Pancreas (tissue), 10 donors: ENCODE results near the gene UCN3. TPM values are rescaled to one million over a fixed set of nuclear protein-coding genes. Genes with fewer than 3 reads are reported as not detected.

Experiments
- ATAC-seq, 4 donors: fragments of 200-7000 bp; cut with Tn5 transposase; one replicate each; pipeline versions ENCODE4 v1.8.0 to v1.9.1; 2020; ENCODE audit warnings: mild to moderate bottlenecking in 4 of 4, moderate library complexity in 4 of 4
- DNase-seq, 6 donors: peaks; one replicate each; pipeline ENCODE4 v3.0.0-alpha.2; 2020
- FAIRE-seq: peaks from 2 replicates; lab custom pipeline; 2012; peaks lifted over from hg19 to GRCh38; lab: Jason Lieb, UNC
- H3K27ac ChIP-seq, 4 donors: fragments of 200-600 bp; sonication (generic); 1 replicate in 3 of 4; 2 replicates in 1 of 4; pipeline versions ENCODE4 v1.5.0 to v1.8.0; 2020
- H3K27me3 ChIP-seq, 4 donors: fragments of 200-600 bp; one replicate each; pipeline ENCODE4 v1.8.0; 2021
- H3K36me3 ChIP-seq, 3 donors: fragments of 200-600 bp; sonication (generic) in 1 of 3; one replicate each; pipeline versions ENCODE4 v1.5.0 to v1.8.0; 2020 to 2021
- H3K4me1 ChIP-seq, 3 donors: fragments of 200-600 bp; one replicate each; pipeline ENCODE4 v1.8.0; 2021
- H3K4me3 ChIP-seq, 4 donors: fragments of 200-600 bp; sonication (generic) in 2 of 4; one replicate each; pipeline versions ENCODE4 v1.5.0 to v1.8.0; 2020 to 2021
- H3K9me3 ChIP-seq, 4 donors: fragments of 200-600 bp; one replicate each; pipeline ENCODE4 v1.8.0; 2021
- WGBS, 2 donors: extraction: QIAGEN DNeasy Blood & Tissue Kit; methylation state at CpG; one replicate each; pipeline ENCODE4 v1.1.7; 2013; 5-methylcytosine and 5-hydroxymethylcytosine counted together
- intact Hi-C, 3 donors: fragments of 100-400 bp; cut with DNase I; formaldehyde crosslinking; loops; one replicate each; pipeline versions ENCODE4 v1.11.1 to v1.14.2; 2022
- polyA plus RNA-seq, 2 donors: library from polyadenylated mRNA; stranded (reverse); fragments of 200-250 nt; gene quantifications; one replicate each; pipeline ENCODE4 v1.2.3, GENCODE V29; 2013
- total RNA-seq, 6 donors: library from RNA; stranded (reverse); fragmentation: NEBNext Ultra II Directional in 4 of 6; extraction: Animal tissue kit (Norgen Biotek cat#: 25700) in 4 of 6; gene quantifications; one replicate each; pipeline versions ENCODE4 v1.2.1 to v1.2.4, GENCODE V29; 2021 to 2023
- TF ChIP-seq, protein P1 (sequence below), 4 donors: fragments of 200-600 bp; sonication (generic) in 3 of 4; IDR thresholded peaks; one replicate each; pipeline versions ENCODE4 v1.5.0 to v1.8.0; 2021; ENCODE audit warnings: antibody characterized with exemption in 4 of 4
- donor health status: healthy with polysubstance abuse.
- donor health status: DM: no; HTN: no; CAD: no; lungs with moderate emphysema.
- donor health status: DM: no; HTN: no; CAD: no.
- donor health status: control.
- donor health status: control.
- donor health status: Bipolar disorder and iron deficiency.
- donor health status: DM: yes; HTN: yes; CAD: no.
- donor health status: DM: no; HTN: no; CAD: no.
- donor health status: DM: no; HTN: no; CAD: no.
- donor health status: DM: yes; HTN: yes; CAD: no.

UCN3 gene
- total and polyA plus RNA-seq, 8 donors: 0.66 to 45.7 (median 2.5) TPM

DNA sequence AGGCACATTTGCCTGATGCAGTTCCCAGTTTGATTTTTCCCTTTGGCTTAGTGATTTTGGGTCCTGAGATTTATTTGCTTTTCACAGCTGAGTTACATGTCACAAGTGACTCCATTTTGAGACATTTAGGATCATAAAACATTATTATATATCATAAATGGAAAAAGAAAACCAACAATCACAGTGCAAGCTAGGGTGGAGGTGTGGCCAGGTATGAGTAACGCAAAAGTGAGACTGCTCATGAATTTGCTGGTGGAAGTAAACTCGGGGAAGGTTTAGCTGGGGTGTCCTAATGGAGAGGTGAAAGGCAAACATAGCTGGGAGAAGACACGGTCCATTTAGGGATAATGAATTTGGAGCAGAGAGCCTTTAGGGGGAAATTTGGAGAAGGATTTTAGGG is 21.7 kb upstream of the UCN3 start:
- DNase-seq: no peak
- Histone ChIP-seq H3K4me1 (no peaks in the 10 kb centered on the region), H3K4me3 (no peak overlapping the region), H3K9me3 (no peaks in the 10 kb centered on the region), H3K36me3 (no peaks in the 10 kb centered on the region), H3K27ac (no peak overlapping the region), H3K27me3 (no peaks in the 10 kb centered on the region)
- TF ChIP-seq, protein P1, sequence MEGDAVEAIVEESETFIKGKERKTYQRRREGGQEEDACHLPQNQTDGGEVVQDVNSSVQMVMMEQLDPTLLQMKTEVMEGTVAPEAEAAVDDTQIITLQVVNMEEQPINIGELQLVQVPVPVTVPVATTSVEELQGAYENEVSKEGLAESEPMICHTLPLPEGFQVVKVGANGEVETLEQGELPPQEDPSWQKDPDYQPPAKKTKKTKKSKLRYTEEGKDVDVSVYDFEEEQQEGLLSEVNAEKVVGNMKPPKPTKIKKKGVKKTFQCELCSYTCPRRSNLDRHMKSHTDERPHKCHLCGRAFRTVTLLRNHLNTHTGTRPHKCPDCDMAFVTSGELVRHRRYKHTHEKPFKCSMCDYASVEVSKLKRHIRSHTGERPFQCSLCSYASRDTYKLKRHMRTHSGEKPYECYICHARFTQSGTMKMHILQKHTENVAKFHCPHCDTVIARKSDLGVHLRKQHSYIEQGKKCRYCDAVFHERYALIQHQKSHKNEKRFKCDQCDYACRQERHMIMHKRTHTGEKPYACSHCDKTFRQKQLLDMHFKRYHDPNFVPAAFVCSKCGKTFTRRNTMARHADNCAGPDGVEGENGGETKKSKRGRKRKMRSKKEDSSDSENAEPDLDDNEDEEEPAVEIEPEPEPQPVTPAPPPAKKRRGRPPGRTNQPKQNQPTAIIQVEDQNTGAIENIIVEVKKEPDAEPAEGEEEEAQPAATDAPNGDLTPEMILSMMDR (IDR thresholded peaks at IDR 0.05): no peak
- no peak for FAIRE-seq
- 78 to 79% methylated on average over 3 of the region's 3 CpGs for WGBS, 2 donors
- no peak for ATAC-seq
- intact Hi-C loops: no loop called here

GRCh38 chr10:5343561-5343960 is 21.2 kb upstream of the UCN3 start:
- Histone ChIP-seq H3K36me3 (no peaks in the 10 kb centered on the region), H3K4me1 (no peaks in the 10 kb centered on the region), H3K27ac (no peak overlapping the region), H3K27me3 (no peaks in the 10 kb centered on the region), H3K9me3 (no peaks in the 10 kb centered on the region), H3K4me3 (no peak overlapping the region)
- no peak for FAIRE-seq
- no peak for DNase-seq
- TF ChIP-seq, protein P1 (IDR thresholded peaks at IDR 0.05): no peak
- WGBS, 2 donors: 73 to 84% methylated on average over 4 of the region's 4 CpGs
- intact Hi-C loops: no loop called here
- no peak for ATAC-seq

DNA sequence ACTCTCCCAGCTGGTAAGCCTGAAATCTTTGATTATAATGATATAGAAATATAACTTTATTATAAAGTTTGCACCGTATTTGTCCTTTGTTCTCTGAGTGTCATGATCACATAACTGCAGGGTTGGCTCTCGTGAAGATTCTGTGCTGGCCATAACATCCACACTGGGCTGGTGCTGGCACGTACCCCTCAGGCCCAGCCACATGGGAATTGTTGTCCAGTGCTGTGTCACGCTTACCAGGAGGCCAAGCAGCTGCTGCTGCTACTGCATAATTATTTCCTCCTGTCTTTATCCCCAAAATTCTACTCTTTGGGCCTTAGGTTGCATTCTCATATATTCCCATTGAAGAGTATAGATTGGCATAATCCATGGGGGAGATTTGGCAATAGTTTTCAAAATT is 20.8 kb upstream of the UCN3 start:
- no peaks in the 10 kb centered on the region for H3K4me1 ChIP-seq
- H3K36me3 ChIP-seq: no peaks in the 10 kb centered on the region
- intact Hi-C loops: no loop called here
- FAIRE-seq: no peak
- H3K27me3 ChIP-seq: no peaks in the 10 kb centered on the region
- H3K4me3 ChIP-seq: no peak overlapping the region
- no peak for ATAC-seq
- TF ChIP-seq, protein P1 (IDR thresholded peaks at IDR 0.05): no peak
- 86% methylated on average over 4 of the region's 4 CpGs for WGBS, 2 donors
- no peak for DNase-seq
- H3K9me3 ChIP-seq: no peaks in the 10 kb centered on the region
- H3K27ac ChIP-seq: no peak overlapping the region

- no peaks in the 10 kb centered on the region for H3K36me3 ChIP-seq
- DNase-seq (no peak), ATAC-seq (no peak), FAIRE-seq (no peak)
- no peaks in the 10 kb centered on the region for H3K27me3 ChIP-seq
- no peaks in the 10 kb centered on the region for H3K4me1 ChIP-seq
- H3K9me3 ChIP-seq: no peaks in the 10 kb centered on the region
- H3K4me3 ChIP-seq: no peak overlapping the region
- TF ChIP-seq, protein P1 (IDR thresholded peaks at IDR 0.05): no peak
- H3K27ac ChIP-seq: no peak overlapping the region
- intact Hi-C loops: no loop called here
These were observed 20.0 kb upstream of the UCN3 start for GRCh38 chr10:5344746-5345145.

DNA sequence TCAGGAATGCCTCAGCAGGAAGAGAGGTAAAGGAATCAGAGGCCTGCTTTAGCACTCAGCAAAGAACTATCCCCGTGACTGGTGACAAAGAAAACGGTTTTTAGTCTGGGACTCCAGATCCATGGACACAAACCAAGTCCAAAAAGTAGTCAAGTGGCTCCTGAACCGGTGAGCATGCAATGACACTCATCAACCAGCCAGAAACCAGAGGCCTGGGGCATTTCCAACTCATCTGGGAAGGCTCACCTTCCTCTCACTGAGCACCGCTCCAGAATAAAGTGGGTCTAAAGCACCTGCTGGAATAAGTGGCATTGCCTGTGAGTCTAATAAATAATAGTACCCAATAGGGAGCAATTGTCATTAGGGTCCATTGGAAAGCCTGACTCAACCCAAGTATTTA is 17.9 kb upstream of the UCN3 start:
- intact Hi-C loops: no loop called here
- WGBS, 2 donors: 72 to 78% methylated on average over 4 of the region's 4 CpGs
- no peaks in the 10 kb centered on the region for H3K4me1 ChIP-seq
- no peak for FAIRE-seq
- no peak for ATAC-seq
- H3K4me3 ChIP-seq: no peak overlapping the region
- no peak for DNase-seq
- TF ChIP-seq, protein P1 (IDR thresholded peaks at IDR 0.05): no peak
- no peaks in the 10 kb centered on the region for H3K9me3 ChIP-seq
- no peaks in the 10 kb centered on the region for H3K36me3 ChIP-seq
- no peaks in the 10 kb centered on the region for H3K27me3 ChIP-seq
- H3K27ac ChIP-seq: no peak overlapping the region
